ENCODE measurements around the gene SLC39A3. TPM values are rescaled to one million over a fixed set of nuclear protein-coding genes. Genes with fewer than 3 reads are reported as not detected.

Gene SLC39A3
- total RNA-seq, 1 experiment from 2014 or later, result 87.4 TPM

DNA sequence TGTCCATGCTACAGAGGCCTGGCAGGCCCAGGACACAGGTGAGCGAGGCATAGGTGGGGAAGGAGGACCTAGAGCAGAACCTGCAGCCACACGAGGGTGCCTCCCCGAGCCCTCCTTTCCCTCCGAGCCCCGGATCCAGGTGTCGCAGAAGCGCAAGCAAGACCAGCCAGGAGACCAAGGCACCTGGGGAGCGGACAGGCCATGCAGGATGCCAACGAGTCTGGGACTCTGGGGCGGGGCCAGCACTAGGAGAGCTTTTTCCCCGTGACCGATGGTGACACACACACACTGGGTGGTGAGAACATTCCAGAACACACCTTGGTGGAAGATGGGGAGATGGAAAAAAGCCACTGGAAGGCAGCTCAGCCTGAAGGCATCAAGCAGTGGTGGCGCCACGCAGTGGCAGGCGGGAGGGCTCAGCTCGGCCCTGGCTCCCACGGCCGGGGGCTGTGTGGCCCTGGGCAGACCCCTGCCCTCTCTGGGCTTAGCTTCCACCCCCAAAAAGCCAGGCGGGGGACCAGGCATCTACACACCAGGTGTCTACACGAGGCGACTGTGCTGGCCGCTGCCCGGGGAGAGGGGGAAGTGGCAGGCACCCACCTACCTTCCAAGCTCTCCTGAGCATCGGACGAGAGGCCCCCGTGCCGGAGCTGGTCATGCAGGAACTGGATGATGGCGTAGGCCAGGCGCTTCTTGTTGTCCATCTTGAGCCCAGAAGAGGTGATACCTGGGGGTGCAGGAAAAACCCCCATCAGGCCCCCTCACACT is 28.7 kb upstream of the SLC39A3 start:
- peaks cover 26% of the 10 kb centered on the region for H3K79me2 ChIP-seq (ENCODE audit: low read length)
- no peaks in the 10 kb centered on the region for H3K27me3 ChIP-seq (ENCODE audit: low read length)
- H3K4me2 ChIP-seq (ENCODE audit: low read length), result no peak overlapping the region
- H2AFZ ChIP-seq (ENCODE audit: low read length), result no peak overlapping the region
- H3K9ac ChIP-seq (ENCODE audit: low read length), result no peak overlapping the region
- POLR2A ChIA-PET (ENCODE audit: unreplicated experiment), result no interaction called here
- no peaks in the 10 kb centered on the region; the same call in 1 of the 2 replicates for H3K36me3 ChIP-seq (ENCODE audit: low read depth, low read length)
- CTCF ChIA-PET, result no interaction called here
- H3K9me3 ChIP-seq (ENCODE audit: low read length), result no peaks in the 10 kb centered on the region
- no peaks in the 10 kb centered on the region for H3F3A ChIP-seq (ENCODE audit: low read length, unreplicated experiment)
- no peaks in the 10 kb centered on the region for H3K9me2 ChIP-seq (replicated peaks; ENCODE audit: low read length)
- no peak for TF ChIP-seq EZH2 (IDR thresholded peaks at IDR 0.05; ENCODE audit: low read length, unreplicated experiment)
- TF ChIP-seq EZH2phosphoT487 (IDR thresholded peaks at IDR 0.05; ENCODE audit: borderline replicate concordance, low read length), result no peak
- TF ChIP-seq, protein P1, sequence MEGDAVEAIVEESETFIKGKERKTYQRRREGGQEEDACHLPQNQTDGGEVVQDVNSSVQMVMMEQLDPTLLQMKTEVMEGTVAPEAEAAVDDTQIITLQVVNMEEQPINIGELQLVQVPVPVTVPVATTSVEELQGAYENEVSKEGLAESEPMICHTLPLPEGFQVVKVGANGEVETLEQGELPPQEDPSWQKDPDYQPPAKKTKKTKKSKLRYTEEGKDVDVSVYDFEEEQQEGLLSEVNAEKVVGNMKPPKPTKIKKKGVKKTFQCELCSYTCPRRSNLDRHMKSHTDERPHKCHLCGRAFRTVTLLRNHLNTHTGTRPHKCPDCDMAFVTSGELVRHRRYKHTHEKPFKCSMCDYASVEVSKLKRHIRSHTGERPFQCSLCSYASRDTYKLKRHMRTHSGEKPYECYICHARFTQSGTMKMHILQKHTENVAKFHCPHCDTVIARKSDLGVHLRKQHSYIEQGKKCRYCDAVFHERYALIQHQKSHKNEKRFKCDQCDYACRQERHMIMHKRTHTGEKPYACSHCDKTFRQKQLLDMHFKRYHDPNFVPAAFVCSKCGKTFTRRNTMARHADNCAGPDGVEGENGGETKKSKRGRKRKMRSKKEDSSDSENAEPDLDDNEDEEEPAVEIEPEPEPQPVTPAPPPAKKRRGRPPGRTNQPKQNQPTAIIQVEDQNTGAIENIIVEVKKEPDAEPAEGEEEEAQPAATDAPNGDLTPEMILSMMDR (conservative IDR thresholded peaks at IDR 0.05; ENCODE audit: low read depth, low read length), result no peak
- H3K4me1 ChIP-seq (ENCODE audit: insufficient read depth, low read length), result no peaks in the 10 kb centered on the region
- BruUV-seq (replicated peaks), result no TSS peak
- no peak for DNase-seq
- no peaks in the 10 kb centered on the region for H4K20me1 ChIP-seq (ENCODE audit: low read length)
- no peak for ATAC-seq
- no peak overlapping the region for H3K27ac ChIP-seq (ENCODE audit: low read length)
- intact Hi-C loops (cut with micrococcal nuclease), result no loop called here
- no peak overlapping the region for H3K4me3 ChIP-seq (ENCODE audit: low read length)

GRCh38 chr19:2767688-2768087 is 27.9 kb upstream of the SLC39A3 start:
- no peaks in the 10 kb centered on the region for H3K9me3 ChIP-seq (ENCODE audit: low read length)
- POLR2A ChIA-PET (ENCODE audit: unreplicated experiment), result no interaction called here
- no peak overlapping the region for H2AFZ ChIP-seq (ENCODE audit: low read length)
- no peak overlapping the region for H3K4me3 ChIP-seq (ENCODE audit: low read length)
- intact Hi-C loops (cut with micrococcal nuclease), result no loop called here
- H3F3A ChIP-seq (ENCODE audit: low read length, unreplicated experiment), result no peaks in the 10 kb centered on the region
- CTCF ChIA-PET, result no interaction called here
- no peak for ATAC-seq
- no peaks in the 10 kb centered on the region for H3K27me3 ChIP-seq (ENCODE audit: low read length)
- H4K20me1 ChIP-seq (ENCODE audit: low read length), result no peaks in the 10 kb centered on the region
- no peak overlapping the region for H3K4me2 ChIP-seq (ENCODE audit: low read length)
- no TSS peak for BruUV-seq (replicated peaks)
- no peak for DNase-seq
- H3K9me2 ChIP-seq (replicated peaks; ENCODE audit: low read length), result no peaks in the 10 kb centered on the region
- no peak overlapping the region for H3K9ac ChIP-seq (ENCODE audit: low read length)
- H3K79me2 ChIP-seq (ENCODE audit: low read length), result peaks cover 26% of the 10 kb centered on the region
- no peaks in the 10 kb centered on the region for H3K4me1 ChIP-seq (ENCODE audit: insufficient read depth, low read length)
- H3K27ac ChIP-seq (ENCODE audit: low read length), result no peak overlapping the region
- no peaks in the 10 kb centered on the region; the same call in 1 of the 2 replicates for H3K36me3 ChIP-seq (ENCODE audit: low read depth, low read length)
- TF ChIP-seq EZH2 (IDR thresholded peaks at IDR 0.05; ENCODE audit: low read length, unreplicated experiment), result no peak

- no peak for TF ChIP-seq EZH2 (IDR thresholded peaks at IDR 0.05; ENCODE audit: low read length, unreplicated experiment)
- TF ChIP-seq EZH2phosphoT487 (IDR thresholded peaks at IDR 0.05; ENCODE audit: borderline replicate concordance, low read length), result no peak
- TF ChIP-seq, protein P1 (conservative IDR thresholded peaks at IDR 0.05; ENCODE audit: low read depth, low read length), result no peak
- H3K79me2 ChIP-seq (ENCODE audit: low read length), result peaks cover 17% of the 10 kb centered on the region
- DNase-seq (no peak), ATAC-seq (no peak)
- ChIA-PET CTCF (no interaction called here), POLR2A (ENCODE audit: unreplicated experiment) (no interaction called here)
- no peaks in the 10 kb centered on the region for H3F3A ChIP-seq (ENCODE audit: low read length, unreplicated experiment)
- BruUV-seq (replicated peaks), result no TSS peak
- no peak overlapping the region for H2AFZ ChIP-seq (ENCODE audit: low read length)
- no peaks in the 10 kb centered on the region; the same call in 1 of the 2 replicates for H3K36me3 ChIP-seq (ENCODE audit: low read depth, low read length)
- intact Hi-C loops (cut with micrococcal nuclease), result no loop called here
- H3K9ac ChIP-seq (ENCODE audit: low read length), result no peak overlapping the region
- no peaks in the 10 kb centered on the region for H3K9me3 ChIP-seq (ENCODE audit: low read length)
- no peak overlapping the region for H3K4me3 ChIP-seq (ENCODE audit: low read length)
- H4K20me1 ChIP-seq (ENCODE audit: low read length), result no peaks in the 10 kb centered on the region
- H3K4me1 ChIP-seq (ENCODE audit: insufficient read depth, low read length), result no peaks in the 10 kb centered on the region
- H3K27ac ChIP-seq (ENCODE audit: low read length), result no peak overlapping the region
- no peak overlapping the region for H3K4me2 ChIP-seq (ENCODE audit: low read length)
- H3K9me2 ChIP-seq (replicated peaks; ENCODE audit: low read length), result no peaks in the 10 kb centered on the region
- H3K27me3 ChIP-seq (ENCODE audit: low read length), result no peaks in the 10 kb centered on the region
These were observed 27.0 kb upstream of the SLC39A3 start for GRCh38 chr19:2766594-2767372.
